Measurements from ENCODE around the gene RTP5. TPM values are rescaled to one million over a fixed set of nuclear protein-coding genes. Genes with fewer than 3 reads are reported as not detected.

The RTP5 gene
- polyA plus RNA-seq, 1 of the 3 experiments (the other 2 are of a cell fraction) = not detected

DNA sequence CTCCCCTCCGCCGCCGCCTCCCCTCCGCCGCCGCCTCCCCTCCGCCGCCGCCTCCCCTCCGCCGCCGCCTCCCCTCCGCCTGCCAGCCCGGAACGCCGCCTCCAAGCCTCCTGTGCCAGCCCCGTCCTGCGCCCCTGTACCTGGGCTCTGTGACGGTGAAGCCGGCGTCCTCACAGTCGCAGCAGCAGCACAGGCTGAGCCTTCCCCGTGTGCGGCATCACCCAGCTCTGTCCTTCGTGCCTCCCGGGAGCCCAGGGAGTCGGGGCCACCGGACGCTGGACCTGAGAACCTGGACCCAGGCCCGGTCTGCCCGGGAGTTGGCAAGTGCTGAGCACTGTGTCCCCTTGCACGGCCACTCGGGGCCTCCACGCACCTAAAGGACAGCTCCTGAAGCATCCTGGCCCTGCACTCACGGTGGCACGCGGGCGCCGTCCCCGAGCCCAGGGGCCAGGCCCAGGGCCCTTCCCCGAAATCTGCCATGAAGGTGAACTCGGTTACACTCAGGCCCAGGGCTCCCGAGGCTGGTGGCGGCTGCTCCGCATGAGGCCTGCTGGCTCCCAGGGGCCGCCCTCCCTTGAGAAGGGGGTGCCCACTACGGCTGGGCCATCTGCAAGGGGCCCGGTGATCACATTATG, 32.9 kb downstream of the RTP5 start:
- Histone ChIP-seq H3K79me2 (ENCODE audit: insufficient read depth) (no peaks in the 10 kb centered on the region), H3K9me2 (no peaks in the 10 kb centered on the region), H3K27me3 (ENCODE audit: insufficient read depth) (no peaks in the 10 kb centered on the region), H3K36me3 (replicated peaks in 1 of 2; ENCODE audit: control insufficient read depth in 1 of 2, insufficient read depth in 2 of 2, low read length in 1 of 2) (no peaks in the 10 kb centered on the region), H3K27ac (ENCODE audit: low read depth in 2 of 2, low read length in 1 of 2) (no peak overlapping the region), H3K4me2 (no peak overlapping the region), H4K20me1 (ENCODE audit: insufficient read depth) (no peaks in the 10 kb centered on the region), H2AFZ (ENCODE audit: low read depth) (no peak overlapping the region), H3K4me1 (ENCODE audit: control insufficient read depth in 1 of 2, insufficient read depth in 2 of 2, low read depth in 1 of 2, low read length in 1 of 2) (peaks cover 0 to 20% of the 10 kb centered on the region in 2 experiments; a peak in 1 of 4 replicates), H3K9ac (no peak overlapping the region), H3K4me3 (ENCODE audit: low read depth in 2 of 2, low read length in 1 of 2) (no peak overlapping the region), H3K9me3 (no peaks in the 10 kb centered on the region), H3F3A (replicated peaks; ENCODE audit: insufficient read depth) (no peaks in the 10 kb centered on the region)
- CTCF ChIA-PET = no interaction called here
- POLR2A ChIA-PET = no interaction called here
- 95% methylated on average over 31 of the region's 48 CpGs for WGBS (ENCODE audit: low lambda C conversion rate)
- TF ChIP-seq ZBTB33 (IDR thresholded peaks at IDR 0.05; ENCODE audit: borderline replicate concordance, low read depth) = no peak
- TF ChIP-seq MAX (IDR thresholded peaks at IDR 0.05; ENCODE audit: low read depth) = no peak
- no peak for TF ChIP-seq MXI1 (IDR thresholded peaks at IDR 0.05; ENCODE audit: low read depth, low read length)
- TF ChIP-seq YY1 (IDR thresholded peaks at IDR 0.05; ENCODE audit: low read depth) = no peak
- no peak for TF ChIP-seq NRF1 (IDR thresholded peaks at IDR 0.05; ENCODE audit: low read depth, low read length)
- TF ChIP-seq CHD2 (IDR thresholded peaks at IDR 0.05; ENCODE audit: low read length, partially characterized antibody) = no peak
- TF ChIP-seq FOXJ3 (CRISPR knock-in tag; IDR thresholded peaks at IDR 0.05) = no peak
- TF ChIP-seq TEAD4 (IDR thresholded peaks at IDR 0.05; ENCODE audit: borderline replicate concordance, insufficient read depth) = no peak
- no peak for TF ChIP-seq NFIC (IDR thresholded peaks at IDR 0.05; ENCODE audit: borderline replicate concordance)
- no peak for TF ChIP-seq RFX5 (IDR thresholded peaks at IDR 0.05; ENCODE audit: low read length)
- no peak for DNase-seq

DNA sequence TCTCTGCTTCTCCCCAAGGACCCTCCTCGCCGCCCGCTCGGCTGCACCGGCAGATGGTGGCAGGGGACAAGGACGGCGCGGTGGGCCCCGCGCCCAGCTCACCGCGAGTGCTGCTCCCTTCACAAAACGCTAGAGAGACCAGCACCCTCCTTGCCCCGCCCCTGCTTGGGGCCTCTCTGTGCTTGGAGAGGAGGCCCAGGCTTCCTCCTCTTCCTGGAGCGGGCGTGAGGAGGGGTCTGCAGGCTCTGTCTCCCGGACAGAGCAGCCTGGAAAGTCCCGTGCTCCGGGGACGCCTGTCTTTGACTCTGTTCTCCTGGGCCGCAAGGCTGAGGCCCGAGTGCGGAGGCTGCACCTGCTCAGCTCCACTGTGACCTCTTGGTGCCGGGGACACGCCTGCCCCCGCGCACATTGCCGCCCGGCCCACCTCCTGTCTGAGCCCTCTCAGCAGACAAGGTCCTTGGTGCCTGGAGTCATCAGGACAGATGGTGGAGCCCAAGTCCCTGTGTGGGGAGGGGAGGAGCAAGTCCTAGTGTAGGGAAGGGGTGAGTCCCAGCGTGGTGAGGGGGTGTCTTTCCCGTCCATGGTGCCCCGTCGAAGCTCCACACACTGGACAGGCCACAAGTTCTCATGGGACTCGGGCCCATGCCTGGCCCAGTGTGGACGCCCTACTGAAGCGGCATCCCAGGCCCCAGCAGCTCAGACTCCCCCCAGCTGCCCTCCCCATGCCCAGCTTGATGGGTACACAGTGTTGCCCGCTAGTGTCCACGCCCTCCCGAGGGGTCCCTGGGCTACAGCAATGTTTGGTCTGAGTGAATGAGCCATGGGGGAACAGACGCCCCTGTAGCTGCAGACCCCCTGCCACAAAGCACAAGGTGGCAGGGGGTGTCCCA, 33.8 kb downstream of the RTP5 start:
- no peaks in the 10 kb centered on the region for H3F3A ChIP-seq (replicated peaks; ENCODE audit: insufficient read depth)
- no peaks in the 10 kb centered on the region for H3K9me2 ChIP-seq
- H4K20me1 ChIP-seq (ENCODE audit: insufficient read depth) = no peaks in the 10 kb centered on the region
- H3K36me3 ChIP-seq (replicated peaks in 1 of 2; ENCODE audit: control insufficient read depth in 1 of 2, insufficient read depth in 2 of 2, low read length in 1 of 2) = no peaks in the 10 kb centered on the region
- ChIA-PET POLR2A (no interaction called here), CTCF (no interaction called here)
- no peak overlapping the region for H3K27ac ChIP-seq (ENCODE audit: low read depth in 2 of 2, low read length in 1 of 2)
- H3K9me3 ChIP-seq = no peaks in the 10 kb centered on the region
- H3K4me1 ChIP-seq (ENCODE audit: control insufficient read depth in 1 of 2, insufficient read depth in 2 of 2, low read depth in 1 of 2, low read length in 1 of 2) = peaks cover 0 to 20% of the 10 kb centered on the region in 2 experiments; a peak in 1 of 4 replicates
- no peaks in the 10 kb centered on the region for H3K79me2 ChIP-seq (ENCODE audit: insufficient read depth)
- WGBS (ENCODE audit: low lambda C conversion rate) = 85% methylated on average over 11 of the region's 40 CpGs
- no peak overlapping the region for H3K4me3 ChIP-seq (ENCODE audit: low read depth in 2 of 2, low read length in 1 of 2)
- no peaks in the 10 kb centered on the region for H3K27me3 ChIP-seq (ENCODE audit: insufficient read depth)
- TF ChIP-seq GABPA (IDR thresholded peaks at IDR 0.05; ENCODE audit: low read depth) (no peak), CHD2 (IDR thresholded peaks at IDR 0.05; ENCODE audit: low read length, partially characterized antibody) (no peak), IRF3 (IDR thresholded peaks at IDR 0.05; ENCODE audit: low read depth, low read length) (no peak), RFX5 (IDR thresholded peaks at IDR 0.05; ENCODE audit: low read length) (no peak), RAD21 (IDR thresholded peaks at IDR 0.05; ENCODE audit: low read length) (no peak), GATA2 (CRISPR knock-in tag; IDR thresholded peaks at IDR 0.05) (no peak), TCF12 (IDR thresholded peaks at IDR 0.05) (no peak)
- no peak overlapping the region for H3K9ac ChIP-seq
- H3K4me2 ChIP-seq = no peak overlapping the region
- DNase-seq = no peak
- no peak overlapping the region for H2AFZ ChIP-seq (ENCODE audit: low read depth)
